ENCODE data around the gene IFNL1. TPM values are rescaled to one million over a fixed set of nuclear protein-coding genes. Genes with fewer than 3 reads are reported as not detected.
"Not testable (repeated sequence)": the region's sequence is repeated elsewhere in the genome, so short reads cannot be mapped to it uniquely, and the experiment has no call there.

IFNL1 gene
- total and polyA plus RNA-seq, 2 donors from 2014 or later, result not detected

- FAIRE-seq, result no peak
- Histone ChIP-seq H3K4me3 (ENCODE audit: low read length in 3 of 3) (no peak overlapping the region), H3K4me1 (ENCODE audit: control insufficient read depth in 2 of 3, insufficient read depth in 2 of 3, low read depth in 1 of 3, low read length in 3 of 3) (no peaks in the 10 kb centered on the region), H3K27me3 (ENCODE audit: control insufficient read depth, insufficient read depth, low read length) (no peaks in the 10 kb centered on the region), H3K36me3 (ENCODE audit: control insufficient read depth in 2 of 3, insufficient read depth in 3 of 3, low read length in 3 of 3) (no peaks in the 10 kb centered on the region), H3K9me3 (ENCODE audit: control insufficient read depth in 2 of 3, insufficient read depth in 1 of 3, low read length in 3 of 3) (no peaks in the 10 kb centered on the region), H3K9ac (ENCODE audit: low read length in 3 of 3) (no peak overlapping the region), H3K27ac (ENCODE audit: low read depth in 2 of 2, low read length in 2 of 2) (no peak overlapping the region)
- TF ChIP-seq, protein P1, sequence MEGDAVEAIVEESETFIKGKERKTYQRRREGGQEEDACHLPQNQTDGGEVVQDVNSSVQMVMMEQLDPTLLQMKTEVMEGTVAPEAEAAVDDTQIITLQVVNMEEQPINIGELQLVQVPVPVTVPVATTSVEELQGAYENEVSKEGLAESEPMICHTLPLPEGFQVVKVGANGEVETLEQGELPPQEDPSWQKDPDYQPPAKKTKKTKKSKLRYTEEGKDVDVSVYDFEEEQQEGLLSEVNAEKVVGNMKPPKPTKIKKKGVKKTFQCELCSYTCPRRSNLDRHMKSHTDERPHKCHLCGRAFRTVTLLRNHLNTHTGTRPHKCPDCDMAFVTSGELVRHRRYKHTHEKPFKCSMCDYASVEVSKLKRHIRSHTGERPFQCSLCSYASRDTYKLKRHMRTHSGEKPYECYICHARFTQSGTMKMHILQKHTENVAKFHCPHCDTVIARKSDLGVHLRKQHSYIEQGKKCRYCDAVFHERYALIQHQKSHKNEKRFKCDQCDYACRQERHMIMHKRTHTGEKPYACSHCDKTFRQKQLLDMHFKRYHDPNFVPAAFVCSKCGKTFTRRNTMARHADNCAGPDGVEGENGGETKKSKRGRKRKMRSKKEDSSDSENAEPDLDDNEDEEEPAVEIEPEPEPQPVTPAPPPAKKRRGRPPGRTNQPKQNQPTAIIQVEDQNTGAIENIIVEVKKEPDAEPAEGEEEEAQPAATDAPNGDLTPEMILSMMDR (IDR thresholded peaks at IDR 0.05; ENCODE audit: borderline replicate concordance, extremely low read depth, insufficient read depth), result no peak
- DNase-seq, result no peak
- intact Hi-C loops (cut with DNase I), result loop anchor here (5.0 kb wide), 1 partner anchor 208 kb away; no protein-coding TSS in a partner anchor
Measured at GRCh38 chr19:39329948-39330347, 33.7 kb downstream of the IFNL1 start.

GRCh38 chr19:39332293-39332692 is 36.1 kb downstream of the IFNL1 start:
- intact Hi-C loops (cut with DNase I), result no loop called here
- Histone ChIP-seq H3K4me3 (ENCODE audit: low read length in 3 of 3) (no peak overlapping the region), H3K27me3 (ENCODE audit: control insufficient read depth, insufficient read depth, low read length) (no peaks in the 10 kb centered on the region), H3K9me3 (ENCODE audit: control insufficient read depth in 2 of 3, insufficient read depth in 1 of 3, low read length in 3 of 3) (no peaks in the 10 kb centered on the region), H3K27ac (ENCODE audit: low read depth in 2 of 2, low read length in 2 of 2) (no peak overlapping the region), H3K4me1 (ENCODE audit: control insufficient read depth in 2 of 3, insufficient read depth in 2 of 3, low read depth in 1 of 3, low read length in 3 of 3) (no peaks in the 10 kb centered on the region), H3K9ac (ENCODE audit: low read length in 3 of 3) (no peak overlapping the region), H3K36me3 (ENCODE audit: control insufficient read depth in 2 of 3, insufficient read depth in 3 of 3, low read length in 3 of 3) (no peaks in the 10 kb centered on the region)
- no peak for DNase-seq
- TF ChIP-seq, protein P1 (IDR thresholded peaks at IDR 0.05; ENCODE audit: borderline replicate concordance, extremely low read depth, insufficient read depth), result no peak
- no peak for FAIRE-seq

DNA sequence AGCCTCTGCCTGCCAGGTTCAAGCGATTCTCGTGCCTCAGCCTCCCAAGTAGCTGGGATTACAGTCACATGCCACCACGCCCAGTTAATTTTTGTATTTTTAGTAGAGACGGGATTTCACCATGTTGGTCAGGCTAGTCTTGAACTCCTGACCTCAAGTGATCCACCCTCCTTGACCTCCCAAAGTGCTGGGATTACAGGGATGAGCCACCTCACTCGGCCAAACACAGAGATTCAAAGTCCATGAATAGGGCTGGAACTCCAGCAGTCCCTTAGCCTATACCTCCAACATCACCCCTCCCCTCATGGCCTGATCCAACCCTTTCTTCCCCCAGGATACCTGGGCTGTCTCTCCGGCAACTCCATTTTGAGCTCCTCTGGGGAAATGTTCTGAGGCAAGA is 36.5 kb downstream of the IFNL1 start:
- FAIRE-seq; intact Hi-C loops (cut with DNase I); H3K9ac ChIP-seq (ENCODE audit: low read length in 3 of 3); H3K27me3 ChIP-seq (ENCODE audit: control insufficient read depth, insufficient read depth, low read length); DNase-seq; H3K27ac ChIP-seq (ENCODE audit: low read depth in 2 of 2, low read length in 2 of 2); H3K4me1 ChIP-seq (ENCODE audit: control insufficient read depth in 2 of 3, insufficient read depth in 2 of 3, low read depth in 1 of 3, low read length in 3 of 3); H3K9me3 ChIP-seq (ENCODE audit: control insufficient read depth in 2 of 3, insufficient read depth in 1 of 3, low read length in 3 of 3); H3K4me3 ChIP-seq (ENCODE audit: low read length in 3 of 3); H3K36me3 ChIP-seq (ENCODE audit: control insufficient read depth in 2 of 3, insufficient read depth in 3 of 3, low read length in 3 of 3): not testable (repeated sequence)

DNA sequence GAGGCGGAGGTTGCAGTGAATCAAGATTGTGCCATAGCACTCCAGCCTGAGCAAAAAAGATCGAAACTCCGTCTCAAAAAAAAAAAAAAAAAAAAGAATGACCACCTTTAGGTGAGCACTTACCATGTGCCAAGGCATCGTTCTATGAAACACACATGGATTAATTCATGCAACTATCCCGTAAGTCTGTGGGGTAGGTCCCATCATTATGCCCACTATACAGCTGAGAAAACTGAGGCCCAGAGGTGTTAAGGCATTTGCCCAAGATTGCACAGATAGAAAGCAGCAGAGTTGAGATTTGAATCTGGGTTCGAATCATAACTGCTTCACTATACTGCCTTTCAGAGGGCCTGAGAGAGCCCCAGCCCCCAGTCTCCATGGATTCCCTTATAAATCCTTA is 37.3 kb downstream of the IFNL1 start:
- no peak for FAIRE-seq
- Histone ChIP-seq H3K9ac (ENCODE audit: low read length in 3 of 3) (no peak overlapping the region), H3K36me3 (ENCODE audit: control insufficient read depth in 2 of 3, insufficient read depth in 3 of 3, low read length in 3 of 3) (no peaks in the 10 kb centered on the region), H3K4me1 (ENCODE audit: control insufficient read depth in 2 of 3, insufficient read depth in 2 of 3, low read depth in 1 of 3, low read length in 3 of 3) (no peaks in the 10 kb centered on the region), H3K27me3 (ENCODE audit: control insufficient read depth, insufficient read depth, low read length) (no peaks in the 10 kb centered on the region), H3K27ac (ENCODE audit: low read depth in 2 of 2, low read length in 2 of 2) (no peak overlapping the region), H3K4me3 (ENCODE audit: low read length in 3 of 3) (no peak overlapping the region), H3K9me3 (ENCODE audit: control insufficient read depth in 2 of 3, insufficient read depth in 1 of 3, low read length in 3 of 3) (no peaks in the 10 kb centered on the region)
- DNase-seq, result no peak
- intact Hi-C loops (cut with DNase I), result no loop called here
- TF ChIP-seq, protein P1 (IDR thresholded peaks at IDR 0.05; ENCODE audit: borderline replicate concordance, extremely low read depth, insufficient read depth), result no peak
